K562 (cell line): Measurements from ENCODE around the gene NUDT21. TPM values are rescaled to one million over a fixed set of nuclear protein-coding genes. Genes with fewer than 3 reads are reported as not detected.

Experiments
- ATF1 ChIP-seq, 2 experiments: fragments of 450-650 bp in 1 of 2; IDR thresholded peaks; 2 replicates each; pipeline ENCODE4 v1.6.1; 2016; ENCODE audit warnings: missing compliant biosample characterization in 1 of 2, missing genetic modification characterization in 1 of 2
- BRCA1 ChIP-seq, 2 experiments: fragments of 450-650 bp in 1 of 2; sonication (generic) in 1 of 2; formaldehyde crosslinking in 1 of 2; IDR thresholded peaks; 2 replicates each; pipeline versions ENCODE4 v1.5.0 to v1.6.1; 2017 to 2020; ENCODE audit warnings: mild to moderate bottlenecking in 1 of 2, missing genetic modification reagents in 1 of 2
- CHD2 ChIP-seq: IDR thresholded peaks from 2 replicates; pipeline ENCODE4 v1.6.1; 2011; ENCODE audit warnings: low read depth, low read length
- CHD4 ChIP-seq: fragments of 200-600 bp; sonication (generic); IDR thresholded peaks from 3 replicates; pipeline ENCODE4 v1.6.1; 2012; ENCODE audit warnings: low read depth, mild to moderate bottlenecking, mixed read lengths, low read length, inconsistent platforms; ENCODE audit not compliant: insufficient read depth, insufficient replicate concordance, poor library complexity, severe bottlenecking
- CREB3L1 ChIP-seq: fragments of 450-650 bp; IDR thresholded peaks from 2 replicates; pipeline ENCODE4 v1.6.1; 2014; ENCODE audit warnings: low read depth, mild to moderate bottlenecking, moderate library complexity, borderline replicate concordance
- DLX4 ChIP-seq: fragments of 250-450 bp; sonication (Bioruptor Pico); IDR thresholded peaks from 2 replicates; pipeline ENCODE4 v1.6.1; 2021; ENCODE audit warnings: mild to moderate bottlenecking
- ELF1 ChIP-seq: fragments of 200-800 bp; sonication (Bioruptor generic); IDR thresholded peaks from 2 replicates; pipeline ENCODE4 v1.6.1; 2016; ENCODE audit warnings: missing genetic modification characterization, missing compliant biosample characterization
- ELF4 ChIP-seq: fragments of 450-650 bp; formaldehyde crosslinking; IDR thresholded peaks from 2 replicates; pipeline ENCODE4 v1.4.0; 2022; ENCODE audit warnings: missing genetic modification characterization
- GATAD2B ChIP-seq: fragments of 450-650 bp; IDR thresholded peaks from 2 replicates; pipeline ENCODE4 v1.6.1; 2017; ENCODE audit warnings: mild to moderate bottlenecking, borderline replicate concordance
- HCFC1 ChIP-seq: IDR thresholded peaks from 2 replicates; pipeline ENCODE4 v1.6.1; 2012; ENCODE audit warnings: low read depth, low read length, improper control_type of control experiment
- HNRNPUL1 ChIP-seq: fragments of 200-400 bp; formaldehyde crosslinking; IDR thresholded peaks from 2 replicates; pipeline ENCODE4 v1.6.1; 2017; ENCODE audit warnings: low read length
- ILF3 ChIP-seq: fragments of 450-650 bp; IDR thresholded peaks from 2 replicates; pipeline ENCODE4 v1.6.1; 2018; ENCODE audit warnings: antibody characterized with exemption, mild to moderate bottlenecking, moderate library complexity, borderline replicate concordance
- MTA3 ChIP-seq: fragments of 450-650 bp; formaldehyde crosslinking; IDR thresholded peaks from 2 replicates; pipeline ENCODE4 v1.6.1; 2017; ENCODE audit warnings: mild to moderate bottlenecking, borderline replicate concordance
- NFXL1 ChIP-seq: fragments of 450-650 bp; formaldehyde crosslinking; IDR thresholded peaks from 2 replicates; pipeline ENCODE4 v1.4.0; 2021; ENCODE audit warnings: mild to moderate bottlenecking
- POLR3A ChIP-seq: IDR thresholded peaks from 2 replicates; pipeline ENCODE4 v1.6.1; 2011; ENCODE audit warnings: borderline replicate concordance, mild to moderate bottlenecking, moderate library complexity; ENCODE audit not compliant: insufficient read length, insufficient read depth; ENCODE audit errors: extremely low read depth
- PRMT5 ChIP-seq: sonication (generic); formaldehyde crosslinking; IDR thresholded peaks from 2 replicates; pipeline ENCODE4 v1.5.0; 2020; ENCODE audit warnings: missing genetic modification reagents
- STAT5A ChIP-seq: IDR thresholded peaks from 2 replicates; pipeline ENCODE4 v1.6.1; 2012; ENCODE audit warnings: low read length, inconsistent platforms, borderline replicate concordance
- TRIM28 ChIP-seq: fragments of 450-650 bp; IDR thresholded peaks from 2 replicates; pipeline ENCODE4 v1.6.1; 2017
- ZBED1 ChIP-seq: IDR thresholded peaks from 2 replicates; pipeline ENCODE4 v1.6.1; 2014
- ZBTB17 ChIP-seq: fragments of 450-650 bp; formaldehyde crosslinking; IDR thresholded peaks from 2 replicates; pipeline ENCODE4 v1.4.0; 2020; ENCODE audit warnings: mild to moderate bottlenecking
- ZHX1 ChIP-seq: fragments of 150-350 bp; conservative IDR thresholded peaks from 2 replicates; pipeline ENCODE4 v1.6.1; 2014; ENCODE audit warnings: low read length
- ZNF134 ChIP-seq: fragments of 250-450 bp; sonication (Bioruptor Pico); conservative IDR thresholded peaks from 2 replicates; pipeline ENCODE4 v1.4.0; 2020
- polyA plus RNA-seq, 8 experiments: library from polyadenylated mRNA; depleted of rRNA in 4 of 8; stranded (reverse) in 5 of 8; unstranded in 3 of 8; fragments of >200 nt; fragmentation: Nextera tagmentation in 2 of 8; fragmentation: Illumina TruSeq in 1 of 8; extraction: Ambion mirVana in 2 of 8; extraction: Trizol in 1 of 8; gene quantifications; 2 replicates each; pipeline versions ENCODE4 v1.2.1 to v1.2.3, GENCODE V29; 2011 to 2014; ENCODE audit warnings: inconsistent platforms in 1 of 8, missing spikeins in 1 of 8
- total RNA-seq, 7 experiments: library from RNA; depleted of rRNA in 6 of 7; stranded (reverse); fragments of >200 nt in 6 of 7; fragmentation: Illumina TruSeq in 2 of 7; extraction: Trizol in 2 of 7; gene quantifications; 2 replicates each; pipeline versions ENCODE4 v1.2.1 to v1.2.3, GENCODE V29; 2011 to 2021; ENCODE audit warnings: low replicate concordance in 1 of 7
- TF ChIP-seq, protein P1 (sequence below): fragments of 250-450 bp; sonication (Bioruptor Pico); IDR thresholded peaks from 2 replicates; pipeline ENCODE4 v1.8.0; 2022; ENCODE audit warnings: inconsistent platforms, mild to moderate bottlenecking, moderate library complexity, borderline replicate concordance

NUDT21 gene
- total and polyA plus RNA-seq, 9 of the 15 experiments (the other 6 are each of a cell fraction or from before 2014, with no cell fraction given) = 62.4 to 218 (median 121) TPM

GRCh38 chr16:56450986-56451752 is at the start of gene NUDT21, which contains the start of gene OGFOD1 (continued):
- TF ChIP-seq ZHX1 (no peak), CREB3L1 (peak; percentile 74; the same call in 1 of the 2 replicates), ILF3 (no peak), MTA3 (no peak; the same call in 1 of the 2 replicates), HNRNPUL1 (no peak), TRIM28 (no peak), NFXL1 (CRISPR knock-in tag) (no peak), ZNF134 (CRISPR knock-in tag) (no peak), ELF1 (tag) (no peak; the same call in 1 of the 2 replicates), BRCA1 (IDR thresholded peaks at IDR 0.05) (no peak), BRCA1 (CRISPR knock-in tag; IDR thresholded peaks at IDR 0.05) (no peak), CHD4 (no peak), GATAD2B (no peak), ELF4 (CRISPR knock-in tag) (peak; percentile 74; the same call in 1 of the 2 replicates), HCFC1 (peak; percentile 73; the same call in 1 of the 2 replicates), DLX4 (CRISPR knock-in tag) (no peak), STAT5A (no peak), ZBED1 (no peak), CHD2 (peak; percentile 75), ATF1 (CRISPR knock-in tag; IDR thresholded peaks at IDR 0.05) (no peak), ATF1 (tag; IDR thresholded peaks at IDR 0.05) (peak; percentile 85), ZBTB17 (CRISPR knock-in tag) (0 out of 2 replicates have a peak, but pooled peaks have one; percentile 58), POLR3A (no peak), PRMT5 (CRISPR knock-in tag) (no peak)
- TF ChIP-seq, protein P1, sequence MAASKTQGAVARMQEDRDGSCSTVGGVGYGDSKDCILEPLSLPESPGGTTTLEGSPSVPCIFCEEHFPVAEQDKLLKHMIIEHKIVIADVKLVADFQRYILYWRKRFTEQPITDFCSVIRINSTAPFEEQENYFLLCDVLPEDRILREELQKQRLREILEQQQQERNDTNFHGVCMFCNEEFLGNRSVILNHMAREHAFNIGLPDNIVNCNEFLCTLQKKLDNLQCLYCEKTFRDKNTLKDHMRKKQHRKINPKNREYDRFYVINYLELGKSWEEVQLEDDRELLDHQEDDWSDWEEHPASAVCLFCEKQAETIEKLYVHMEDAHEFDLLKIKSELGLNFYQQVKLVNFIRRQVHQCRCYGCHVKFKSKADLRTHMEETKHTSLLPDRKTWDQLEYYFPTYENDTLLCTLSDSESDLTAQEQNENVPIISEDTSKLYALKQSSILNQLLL = no peak
